GM20000 (cell line): ENCODE results near the gene PODXL.

ENCODE experiments used
- DNase-seq: peaks from one replicate; pipeline ENCODE4 v3.0.0; 2012; ENCODE audit warnings: low spot score
- TF ChIP-seq, protein P1 (sequence below): IDR thresholded peaks from 2 replicates; pipeline ENCODE4 v1.5.1; 2012; ENCODE audit warnings: mild to moderate bottlenecking, control low read depth; ENCODE audit errors: extremely low read depth, missing control alignments

Gene PODXL

DNA sequence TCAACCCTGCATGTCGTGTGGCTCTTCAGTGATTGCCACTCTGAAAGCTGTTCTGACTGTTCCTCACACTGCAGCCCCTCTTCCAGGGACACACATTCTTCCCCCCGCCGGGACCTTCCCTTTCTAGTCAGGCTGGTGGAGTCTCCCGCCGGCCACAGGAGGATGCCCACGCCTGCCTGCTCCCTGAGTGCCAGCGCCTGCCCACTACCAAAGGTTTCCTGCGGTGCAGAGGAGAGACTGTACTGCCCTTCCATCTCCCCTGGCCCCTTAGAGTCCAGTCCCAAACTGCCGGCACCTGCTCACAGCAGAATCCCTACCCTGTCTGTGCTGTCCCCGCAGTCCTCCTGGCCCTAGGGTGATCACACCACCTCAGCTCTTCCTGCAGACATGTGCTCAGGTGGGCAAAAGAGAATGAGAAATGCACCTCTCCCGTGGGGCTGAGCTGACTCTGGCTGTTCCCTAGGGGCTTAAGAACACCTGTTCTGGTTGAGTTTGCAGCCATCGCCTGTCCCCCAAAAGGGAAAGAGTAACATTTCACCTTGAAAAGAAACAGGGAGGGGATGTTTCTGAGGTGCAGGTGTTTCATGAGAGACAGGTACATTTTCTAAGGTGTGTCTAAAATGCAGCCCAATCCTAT lies 1.4 kb downstream of the PODXL start:
- TF ChIP-seq, protein P1, sequence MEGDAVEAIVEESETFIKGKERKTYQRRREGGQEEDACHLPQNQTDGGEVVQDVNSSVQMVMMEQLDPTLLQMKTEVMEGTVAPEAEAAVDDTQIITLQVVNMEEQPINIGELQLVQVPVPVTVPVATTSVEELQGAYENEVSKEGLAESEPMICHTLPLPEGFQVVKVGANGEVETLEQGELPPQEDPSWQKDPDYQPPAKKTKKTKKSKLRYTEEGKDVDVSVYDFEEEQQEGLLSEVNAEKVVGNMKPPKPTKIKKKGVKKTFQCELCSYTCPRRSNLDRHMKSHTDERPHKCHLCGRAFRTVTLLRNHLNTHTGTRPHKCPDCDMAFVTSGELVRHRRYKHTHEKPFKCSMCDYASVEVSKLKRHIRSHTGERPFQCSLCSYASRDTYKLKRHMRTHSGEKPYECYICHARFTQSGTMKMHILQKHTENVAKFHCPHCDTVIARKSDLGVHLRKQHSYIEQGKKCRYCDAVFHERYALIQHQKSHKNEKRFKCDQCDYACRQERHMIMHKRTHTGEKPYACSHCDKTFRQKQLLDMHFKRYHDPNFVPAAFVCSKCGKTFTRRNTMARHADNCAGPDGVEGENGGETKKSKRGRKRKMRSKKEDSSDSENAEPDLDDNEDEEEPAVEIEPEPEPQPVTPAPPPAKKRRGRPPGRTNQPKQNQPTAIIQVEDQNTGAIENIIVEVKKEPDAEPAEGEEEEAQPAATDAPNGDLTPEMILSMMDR, result no peak
- DNase-seq, result peak; percentile 30

DNA sequence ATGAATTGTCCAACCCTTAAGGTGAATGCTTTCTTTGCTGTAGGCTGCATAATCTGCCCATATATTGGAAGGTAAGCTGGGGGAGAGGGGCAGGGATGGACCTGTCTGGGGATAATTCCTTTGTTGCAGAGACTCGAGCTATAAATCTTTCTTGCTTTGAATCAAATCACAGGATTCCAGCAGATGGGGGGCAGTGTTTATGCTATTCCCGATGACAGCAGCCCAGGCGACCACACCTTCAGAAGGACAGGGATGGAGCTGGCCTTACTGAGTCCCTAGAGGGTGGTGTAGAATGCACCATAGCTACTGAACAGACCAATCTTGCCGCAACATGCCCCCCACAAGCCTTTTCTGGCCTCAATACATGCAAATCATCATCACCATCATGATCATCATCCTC lies 2.5 kb downstream of the PODXL start:
- TF ChIP-seq, protein P1, result no peak

DNA sequence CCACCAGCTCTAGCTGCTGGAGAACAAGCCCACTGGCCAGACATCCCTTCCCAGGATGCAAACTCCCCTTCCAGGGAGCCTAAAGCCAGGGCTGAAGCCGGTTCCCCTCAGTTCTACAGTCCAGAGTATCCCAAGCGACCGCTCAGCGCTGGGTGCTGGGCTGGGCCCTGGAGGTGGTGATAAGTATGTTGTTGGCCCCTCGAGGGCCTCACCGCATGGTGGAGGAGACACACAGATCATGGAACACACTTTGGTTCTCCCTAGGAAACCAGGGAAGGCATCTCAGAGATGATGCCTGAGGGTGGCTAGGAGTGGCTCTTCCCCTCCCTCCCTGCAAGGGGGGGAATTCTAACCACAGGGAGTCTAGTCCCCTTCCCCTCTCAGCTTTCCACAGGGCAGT lies 4.4 kb downstream of the PODXL start:
- TF ChIP-seq, protein P1, result no peak
- DNase-seq, result no peak

More for the DNA sequence above, 2.5 kb downstream of the PODXL start:
- DNase-seq, result no peak

DNA sequence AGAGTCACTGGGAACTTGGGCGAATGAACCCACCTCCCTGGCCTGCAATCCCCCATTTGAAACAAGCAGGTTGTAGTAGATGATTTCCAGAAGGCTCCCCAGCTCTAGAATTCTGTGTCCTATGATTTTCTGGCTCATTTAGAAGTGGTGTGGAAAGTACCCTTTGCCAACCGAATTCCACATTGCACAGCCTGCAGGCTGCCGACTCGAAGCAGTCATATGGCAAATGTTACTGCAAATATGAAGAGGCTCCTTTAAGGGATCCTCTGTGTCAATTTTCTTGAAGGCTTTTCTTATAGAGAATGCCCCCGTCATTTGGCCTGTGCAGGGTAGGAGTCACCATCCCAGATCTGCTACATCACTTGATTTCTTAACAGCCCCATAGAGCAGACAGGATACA lies 5.6 kb downstream of the PODXL start:
- TF ChIP-seq, protein P1, result no peak
- DNase-seq, result no peak

DNA sequence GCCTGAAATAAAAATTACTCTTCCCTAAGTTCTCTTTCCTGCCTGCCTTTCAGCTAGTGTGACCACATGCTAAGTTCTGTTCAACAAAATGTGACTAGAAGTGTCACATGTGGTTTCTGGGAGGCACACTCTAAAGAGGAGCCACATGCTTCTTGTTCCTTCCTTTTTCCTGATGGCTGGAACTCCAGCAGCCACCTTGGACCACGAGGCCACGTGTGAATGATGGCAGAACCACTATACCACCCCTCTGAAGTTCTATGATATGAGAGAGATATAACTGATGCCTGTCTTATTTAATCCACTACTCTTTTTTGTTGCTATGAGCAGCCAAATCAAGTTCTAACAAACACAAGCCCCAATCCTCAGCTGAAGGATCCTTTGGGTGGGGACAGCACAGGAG lies 8.1 kb downstream of the PODXL start:
- DNase-seq, result no peak
- TF ChIP-seq, protein P1, result no peak

DNA sequence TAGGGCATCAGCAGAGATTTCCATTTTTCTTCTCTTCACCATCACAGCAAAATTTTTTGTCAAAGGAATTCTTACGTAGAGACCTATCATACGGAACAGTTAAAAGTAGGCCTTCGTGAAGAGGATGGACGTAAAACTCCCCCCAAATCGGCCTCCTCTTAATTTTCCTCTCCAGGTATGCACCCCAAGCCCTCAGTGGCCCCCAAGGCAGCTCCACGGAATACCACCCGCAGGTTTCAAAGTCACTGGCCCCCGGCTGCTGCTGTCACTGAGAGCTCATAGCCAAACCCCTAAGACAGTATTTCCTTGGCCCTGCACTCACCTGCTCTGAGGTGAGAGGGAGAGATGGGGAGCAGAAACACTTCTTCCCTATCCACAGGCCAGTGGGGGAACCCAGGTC lies 8.8 kb downstream of the PODXL start:
- DNase-seq, result no peak
- TF ChIP-seq, protein P1, result no peak

DNA sequence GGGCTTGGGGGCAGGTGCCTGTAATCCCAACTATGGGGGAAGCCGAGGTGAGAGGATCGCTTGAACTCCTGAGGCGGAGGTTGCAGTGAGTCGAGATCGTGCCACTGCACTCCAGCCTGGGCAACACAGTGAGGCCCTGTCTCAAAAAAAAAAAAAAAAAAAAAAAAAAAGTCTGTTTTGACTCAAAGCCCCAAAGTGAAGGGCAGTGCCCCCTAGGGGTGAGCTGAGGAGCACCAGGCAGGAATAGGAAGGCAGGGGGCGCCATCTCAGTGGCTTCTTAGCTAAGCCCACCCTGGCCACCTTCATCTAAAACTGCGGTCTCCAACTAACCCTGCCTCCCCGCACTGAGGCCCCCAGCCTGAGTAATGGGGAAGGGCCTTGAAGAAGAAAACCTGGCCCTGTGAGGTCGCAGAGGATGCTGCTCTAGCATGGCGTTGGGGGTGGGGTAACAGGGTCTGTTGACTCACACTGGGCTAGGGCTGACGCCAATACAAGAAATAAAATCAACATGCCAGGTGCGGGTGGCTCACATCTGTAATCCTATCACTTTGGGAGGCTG lies 9.8 kb downstream of the PODXL start:
- DNase-seq, result peak; percentile 64
- TF ChIP-seq, protein P1, result peak; percentile 76
